Esophagus mucosa (tissue), 1 donor: ENCODE data around the gene TTC22. TPM values are rescaled to one million over a fixed set of nuclear protein-coding genes. Genes with fewer than 3 reads are reported as not detected.
A peak's percentile ranks its signal among the peaks of the same experiment; 100 is the strongest.

Experiments
- ATAC-seq: fragments of 200-7000 bp; cut with Tn5 transposase; one replicate; pipeline ENCODE4 v1.9.1; 2020
- total RNA-seq: library from RNA; stranded (reverse); gene quantifications from one replicate; pipeline ENCODE4 v1.2.4, GENCODE V29; 2023
- donor health status: DM: yes; HTN: yes; CAD: no.

The TTC22 gene
- total RNA-seq, 1 donor from 2014 or later: 113 TPM

DNA sequence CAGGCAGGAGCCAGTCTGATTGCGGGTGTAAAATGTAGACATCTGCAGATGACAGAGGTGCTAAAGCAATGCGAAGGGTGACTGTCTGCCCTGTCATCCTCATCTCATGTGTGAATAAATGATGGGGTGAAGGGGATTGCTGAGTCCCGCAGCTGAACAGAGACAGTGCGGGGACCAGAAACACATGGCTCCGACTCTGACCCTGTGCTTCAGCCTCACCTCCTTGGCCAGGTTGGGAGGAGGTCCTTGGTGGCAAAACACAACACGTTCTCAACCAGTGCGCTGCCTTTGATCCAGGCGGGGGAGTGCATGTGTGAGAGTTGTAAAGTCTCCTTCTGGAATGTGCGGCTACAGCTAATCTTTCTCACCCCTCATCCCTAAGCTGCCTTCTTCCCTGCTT lies 32.0 kb upstream of the TTC22 start:
- ATAC-seq: no peak

DNA sequence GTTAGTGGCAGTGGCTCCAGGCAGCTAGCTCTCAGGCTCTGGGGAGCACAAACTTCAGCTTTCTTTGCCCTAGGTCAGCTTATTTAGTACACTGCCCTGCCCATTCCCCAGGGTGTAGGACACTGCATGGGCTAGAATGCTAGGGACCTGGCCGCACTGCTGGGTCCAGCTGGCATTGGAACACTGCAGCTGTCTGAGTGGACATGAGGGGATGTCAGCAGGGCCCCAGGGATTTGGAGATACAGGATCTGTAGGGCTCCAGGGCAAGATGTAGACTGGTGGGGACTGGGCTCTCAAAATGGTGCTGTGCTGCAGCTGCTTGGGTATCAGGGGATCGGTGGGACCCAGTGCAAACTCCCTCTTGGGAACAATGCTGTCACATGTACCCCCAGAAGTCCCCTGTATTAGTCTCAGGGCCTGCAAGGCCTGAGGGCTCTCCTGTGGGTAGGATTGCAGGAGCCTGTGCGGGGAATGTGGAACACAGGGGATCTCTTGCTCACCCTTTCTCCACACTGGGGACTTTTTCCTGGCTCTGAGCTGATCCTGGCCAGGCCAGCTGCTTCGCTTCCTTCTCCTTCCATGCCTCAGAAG lies 25.2 kb upstream of the TTC22 start:
- ATAC-seq: no peak

DNA sequence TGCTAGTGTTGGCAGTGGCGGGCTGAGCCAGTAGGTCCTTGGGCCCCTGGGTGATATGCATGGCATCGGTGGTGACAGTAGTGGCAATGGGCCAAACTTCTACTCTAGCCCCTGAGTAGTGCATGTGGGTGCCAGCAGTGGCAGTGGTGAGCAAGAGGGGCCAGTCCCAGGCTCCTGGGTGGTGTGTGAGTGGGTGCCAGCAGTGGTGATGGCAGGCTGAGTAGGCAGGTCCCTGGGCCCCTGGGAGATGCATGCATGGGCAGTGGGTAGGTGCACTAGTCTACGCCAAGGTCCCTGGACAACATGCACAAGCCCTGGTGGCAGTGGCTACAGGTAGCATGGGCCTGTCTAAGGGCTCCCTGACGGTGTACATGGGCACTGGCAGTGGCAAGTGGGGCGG lies 24.6 kb upstream of the TTC22 start:
- peak; percentile 35 for ATAC-seq

DNA sequence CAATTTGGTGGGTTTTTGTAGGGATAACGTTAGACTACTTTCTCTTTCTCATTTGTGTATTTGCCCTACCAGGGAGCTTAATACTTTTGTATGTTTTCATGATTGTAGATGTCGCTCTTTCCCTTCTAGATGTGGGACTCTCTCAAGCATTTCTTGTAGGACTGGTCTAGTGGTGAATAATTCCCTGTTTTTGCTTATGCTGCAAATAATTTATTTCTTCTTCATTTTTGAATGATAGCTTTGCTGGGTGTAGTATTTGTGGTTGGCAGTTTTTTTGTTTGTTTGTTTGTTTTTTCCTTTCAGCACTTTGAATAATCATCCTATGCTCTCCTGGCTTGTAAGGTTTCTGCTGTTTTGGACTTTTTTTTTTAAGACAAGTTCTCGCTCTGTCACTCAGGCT lies 22.5 kb upstream of the TTC22 start:
- no peak for ATAC-seq

DNA sequence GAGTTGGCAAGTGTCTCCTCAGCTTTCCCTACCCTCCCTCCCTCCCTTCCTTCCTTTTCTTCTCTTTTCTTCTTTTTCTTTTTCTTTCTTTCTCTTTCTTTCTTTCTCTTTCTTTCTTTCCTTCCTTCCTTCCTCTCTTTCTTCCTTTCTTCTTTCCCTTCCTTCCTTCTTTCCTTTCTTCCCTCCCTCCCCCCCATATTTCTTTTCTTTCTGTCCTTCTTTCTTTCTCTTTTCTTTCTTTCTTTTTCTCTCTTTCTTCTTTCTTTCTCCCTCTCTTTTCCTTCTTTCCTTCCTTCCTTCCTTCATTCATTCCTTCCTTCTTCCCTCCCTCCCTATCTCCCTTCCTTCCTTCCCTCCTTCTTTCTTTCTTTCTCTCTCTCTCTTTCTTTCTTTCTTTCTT lies 18.6 kb upstream of the TTC22 start:
- no peak for ATAC-seq

DNA sequence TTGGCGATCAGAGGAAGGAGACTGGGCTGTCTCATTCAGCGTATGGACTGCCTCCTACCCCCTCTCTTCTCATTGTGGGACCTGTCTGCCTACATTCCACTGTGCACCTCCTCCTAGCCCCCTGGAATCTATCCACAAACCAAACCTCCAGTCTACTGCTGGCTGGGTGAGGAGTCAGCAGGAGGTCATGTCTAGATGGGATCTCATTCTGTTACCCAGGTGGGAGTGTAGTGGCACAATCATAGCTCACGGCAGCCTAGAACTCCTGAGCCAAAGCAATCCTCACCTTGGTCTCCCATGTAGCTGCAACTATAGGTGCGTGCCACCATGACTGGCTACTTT lies 18.0 kb upstream of the TTC22 start:
- peak; percentile 40 for ATAC-seq

DNA sequence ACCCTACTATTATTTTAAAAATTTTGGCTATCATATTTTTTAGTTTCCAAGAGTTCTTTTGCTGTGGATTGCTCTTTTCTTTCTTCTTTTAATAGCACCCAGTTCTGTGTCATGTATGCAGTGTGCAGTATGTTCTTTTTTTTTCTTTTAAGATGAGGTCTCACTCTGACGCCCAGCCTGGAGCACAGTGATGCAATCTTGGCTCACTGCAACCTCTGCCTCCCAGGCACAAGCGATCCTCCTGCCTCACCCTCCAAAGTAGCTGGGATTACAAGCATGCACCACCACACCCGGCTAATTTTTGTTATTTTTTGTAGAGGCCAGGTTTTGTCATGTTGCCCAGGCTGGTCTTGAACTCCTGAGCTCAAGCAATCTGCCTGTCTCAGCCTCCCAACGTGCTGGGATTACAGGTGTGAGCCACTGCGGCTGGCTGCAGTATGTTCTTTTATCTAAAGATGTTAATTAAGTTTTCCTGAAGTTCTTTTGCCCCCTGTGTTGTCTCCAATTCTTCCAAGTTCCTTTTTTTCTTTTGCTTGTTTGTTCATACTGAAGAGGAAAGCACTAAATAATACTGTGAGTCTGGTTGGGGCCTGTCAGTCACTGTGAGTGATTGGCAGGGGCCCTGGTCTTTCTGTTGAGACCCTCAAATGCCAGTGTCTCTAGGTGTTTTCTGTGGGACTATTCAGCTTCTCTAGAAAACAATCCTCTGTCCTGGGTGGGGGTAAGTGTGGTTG lies 17.5 kb upstream of the TTC22 start:
- peak; percentile 40 for ATAC-seq

DNA sequence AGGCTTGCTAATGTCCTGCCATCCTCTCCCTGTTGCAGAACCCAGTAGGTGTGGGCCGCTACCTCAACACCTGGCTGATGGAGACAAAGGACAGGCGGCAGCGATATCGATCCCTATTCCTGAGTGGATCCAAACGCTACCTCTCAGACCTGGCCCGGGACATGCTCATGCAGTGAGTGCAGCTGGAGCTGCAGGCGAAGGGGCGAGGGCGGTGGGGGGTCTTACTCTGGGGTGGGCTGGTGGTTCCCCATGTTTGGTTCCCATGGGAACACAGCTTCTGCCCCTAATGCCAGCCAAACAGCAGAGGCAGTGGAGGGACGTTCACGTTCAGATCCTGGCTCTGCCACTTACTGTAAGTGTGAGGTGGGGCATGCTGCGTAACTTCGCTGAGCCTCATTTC lies 15.8 kb upstream of the TTC22 start:
- ATAC-seq: no peak

DNA sequence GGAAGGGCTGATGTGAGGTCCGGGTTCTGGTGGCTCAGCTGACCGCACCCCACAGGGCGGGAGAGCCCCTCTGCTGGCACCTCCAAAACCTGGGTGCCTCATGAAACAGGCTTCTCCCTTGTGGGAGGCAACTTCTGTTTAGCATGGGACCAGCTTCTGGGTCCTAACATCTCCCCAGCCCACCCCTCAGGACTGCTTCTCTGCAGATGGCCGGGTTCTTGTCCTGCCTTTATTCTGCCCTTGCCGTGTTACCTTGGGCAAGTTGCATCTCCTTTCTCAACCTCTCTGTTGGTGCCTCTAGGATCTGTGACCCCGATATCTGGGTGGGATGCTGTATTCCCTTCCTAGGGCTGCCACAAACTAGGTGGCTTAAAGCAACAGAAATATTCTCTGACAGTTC lies 15.0 kb upstream of the TTC22 start:
- no peak for ATAC-seq

DNA sequence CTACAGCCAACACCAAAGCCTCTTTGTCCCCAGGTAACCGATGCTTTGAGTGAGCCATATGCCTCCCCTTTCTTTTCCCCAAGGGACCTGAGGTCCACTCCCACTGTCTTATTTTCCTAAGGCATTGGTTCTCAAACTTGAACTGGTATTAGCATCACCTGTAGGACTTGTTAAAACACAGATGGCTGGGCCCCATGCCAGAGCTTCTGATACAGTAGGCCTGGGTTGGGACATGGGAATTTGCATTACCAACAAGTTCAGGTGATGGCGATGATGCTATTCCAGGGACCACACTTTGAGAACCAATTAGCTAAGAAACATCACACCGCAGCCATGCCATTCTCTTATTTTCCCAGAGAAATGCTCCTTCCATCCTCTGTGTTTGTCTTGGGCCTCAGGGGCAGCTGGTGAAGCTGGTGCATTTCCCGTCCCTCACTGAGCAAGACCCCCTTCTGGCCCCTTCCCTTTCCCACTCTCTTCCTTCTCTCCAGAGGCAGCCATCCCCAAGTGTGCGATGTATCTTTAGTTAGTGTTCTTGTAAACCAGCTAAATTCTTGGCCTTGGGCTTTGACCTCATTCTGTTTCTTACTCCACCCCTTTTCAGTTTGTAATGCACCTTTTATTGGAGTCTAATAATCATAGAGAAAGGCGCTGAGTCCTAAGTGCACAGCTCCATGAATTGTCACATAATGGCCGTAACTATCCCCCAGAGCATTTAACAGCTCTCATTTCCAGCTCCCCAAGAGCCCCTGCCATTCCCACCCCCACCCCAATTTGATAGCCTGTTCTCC lies 14.2 kb upstream of the TTC22 start:
- peak; percentile 21 for ATAC-seq

DNA sequence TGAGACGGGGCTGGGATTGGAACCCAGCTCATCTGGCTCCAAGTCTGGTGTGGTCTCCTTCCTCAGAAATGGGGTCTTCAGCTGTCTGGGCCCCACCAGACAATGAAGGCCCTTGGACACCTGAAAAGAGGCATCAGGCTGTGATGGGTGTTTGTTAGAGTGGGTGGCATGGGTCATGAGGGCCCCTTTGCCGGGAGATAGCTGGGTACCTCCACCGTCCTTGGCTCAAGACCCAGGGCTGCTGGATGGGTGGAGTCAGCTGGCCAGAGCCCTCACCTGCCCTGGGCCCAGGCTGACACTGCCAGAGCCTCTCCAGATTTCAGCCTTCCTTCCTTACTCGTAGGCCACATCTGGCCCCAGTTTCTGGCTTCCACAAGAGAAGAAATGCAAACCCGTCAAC lies 13.4 kb upstream of the TTC22 start:
- ATAC-seq: no peak

DNA sequence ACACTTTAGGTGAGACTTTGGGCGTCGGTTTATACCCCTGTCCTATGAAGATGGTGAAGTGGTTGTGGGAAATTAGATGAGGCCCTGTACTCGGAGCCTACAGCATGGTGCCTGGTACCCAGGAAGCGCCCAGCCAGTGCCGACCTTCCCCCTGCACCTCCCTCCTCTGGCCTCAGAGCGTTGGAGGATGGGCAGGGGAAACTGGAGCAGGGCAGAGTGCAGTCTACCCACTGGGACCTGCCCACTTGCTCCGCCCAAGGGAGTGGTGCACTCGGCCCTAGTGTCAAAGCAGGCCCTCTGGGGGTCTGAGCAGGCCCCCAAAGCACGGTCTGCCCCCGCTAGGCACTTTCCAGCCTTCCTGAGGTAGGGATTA lies 13.0 kb upstream of the TTC22 start:
- ATAC-seq: no peak

DNA sequence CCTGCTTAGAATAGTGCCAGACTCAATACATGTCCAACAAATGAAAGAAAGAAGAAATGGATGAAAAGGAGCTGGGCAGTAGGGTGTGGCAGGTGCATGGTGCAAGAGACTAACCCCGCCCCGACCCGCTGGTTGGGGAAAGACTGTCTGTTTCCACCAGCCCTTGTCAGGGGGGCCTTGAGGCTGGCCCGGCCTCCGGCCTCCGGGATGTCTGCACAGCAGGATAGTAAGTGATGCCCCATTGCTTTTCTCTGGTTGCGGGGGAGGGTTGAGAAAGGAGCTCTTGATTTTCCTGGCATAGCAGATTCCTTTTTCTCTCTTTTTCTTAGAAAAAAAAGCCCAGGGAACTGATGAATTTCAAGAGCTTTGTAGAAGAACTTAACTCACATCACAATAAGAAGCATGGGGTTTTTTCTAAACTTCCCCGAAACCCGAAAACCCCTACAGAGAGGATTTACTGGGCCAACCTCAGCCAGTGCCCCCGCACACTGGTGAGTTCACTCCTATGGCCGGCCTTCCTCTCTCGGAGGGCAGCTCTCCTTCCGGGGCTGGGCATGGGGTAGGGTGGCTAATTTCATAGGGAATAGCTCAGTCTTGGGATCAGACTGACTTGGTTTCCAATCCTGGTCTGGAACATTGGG lies 12.5 kb upstream of the TTC22 start:
- ATAC-seq: no peak

DNA sequence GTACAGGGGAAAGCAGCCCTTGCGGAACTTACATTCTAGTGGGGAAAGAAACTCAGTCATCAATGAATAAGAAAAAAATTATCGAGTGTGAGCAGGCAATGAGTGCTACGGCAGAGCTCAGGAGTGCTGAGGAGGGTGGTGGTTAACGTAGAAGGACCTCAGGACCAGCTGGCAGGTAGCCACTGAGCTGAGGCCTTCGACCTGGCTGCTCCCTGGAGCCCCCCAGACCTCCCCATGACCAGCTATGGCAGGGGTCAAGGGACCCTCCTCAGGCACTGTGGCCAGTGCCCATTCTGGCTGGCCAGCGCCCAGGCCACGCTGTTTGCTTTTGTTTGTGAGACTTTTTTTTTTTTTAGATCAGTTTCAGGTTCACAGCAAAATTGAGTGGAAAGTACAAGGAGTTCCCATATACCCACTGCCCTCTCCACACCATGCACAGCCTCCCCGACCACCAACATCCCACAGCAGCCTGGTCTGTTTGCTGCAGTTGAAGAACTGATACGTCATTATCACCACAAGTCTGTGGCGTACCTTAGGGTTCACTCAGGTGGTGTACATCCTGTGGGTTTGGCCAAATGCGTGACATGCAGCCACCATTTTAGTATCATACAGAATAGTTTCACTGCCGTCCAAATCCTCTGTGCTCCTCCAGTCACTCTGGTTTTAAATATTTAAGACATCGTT lies 11.8 kb upstream of the TTC22 start:
- ATAC-seq: no peak

DNA sequence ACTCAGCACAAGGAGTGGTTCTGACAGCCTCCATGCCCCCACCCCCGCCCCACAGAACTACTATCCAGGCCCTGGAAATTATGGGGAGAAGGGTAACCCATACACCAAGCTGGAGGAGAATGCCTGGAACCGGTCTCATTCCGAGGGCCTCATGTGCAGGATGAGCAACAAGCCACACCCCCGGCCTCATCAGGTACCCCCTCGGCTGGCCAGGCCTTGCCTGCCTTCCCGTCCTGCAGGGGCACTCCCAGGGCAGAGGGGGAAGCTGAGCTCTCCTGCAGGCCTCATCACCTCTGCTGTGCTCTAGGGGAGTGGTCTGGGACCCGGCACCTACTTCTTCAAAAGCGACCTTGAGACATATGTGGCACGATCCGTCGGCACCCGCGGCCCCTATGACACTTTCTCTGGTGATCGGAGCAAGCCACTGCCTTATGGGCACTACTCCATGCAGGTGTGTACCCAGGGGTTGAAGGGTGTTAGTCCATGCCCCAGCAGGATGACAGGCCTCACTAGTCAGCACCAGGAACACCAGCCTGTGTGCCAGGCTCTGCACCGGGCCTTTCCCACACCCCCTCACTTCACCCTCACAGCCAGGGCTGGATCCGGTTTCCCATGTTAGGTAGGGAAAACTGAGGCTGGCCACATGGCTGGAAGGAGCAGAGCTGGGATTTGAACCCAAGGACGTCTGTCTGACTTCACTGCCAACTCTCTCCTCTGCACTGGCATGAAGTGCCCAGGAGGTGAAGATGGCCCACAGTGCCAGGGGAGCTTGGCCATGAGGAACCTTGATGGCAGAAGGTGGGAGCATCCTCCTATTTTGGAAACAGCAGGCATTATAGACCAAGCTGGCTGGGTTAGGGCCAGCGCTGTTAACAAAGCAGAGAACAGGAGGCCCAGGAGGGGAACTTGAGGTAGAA lies 10.9 kb upstream of the TTC22 start:
- no peak for ATAC-seq

DNA sequence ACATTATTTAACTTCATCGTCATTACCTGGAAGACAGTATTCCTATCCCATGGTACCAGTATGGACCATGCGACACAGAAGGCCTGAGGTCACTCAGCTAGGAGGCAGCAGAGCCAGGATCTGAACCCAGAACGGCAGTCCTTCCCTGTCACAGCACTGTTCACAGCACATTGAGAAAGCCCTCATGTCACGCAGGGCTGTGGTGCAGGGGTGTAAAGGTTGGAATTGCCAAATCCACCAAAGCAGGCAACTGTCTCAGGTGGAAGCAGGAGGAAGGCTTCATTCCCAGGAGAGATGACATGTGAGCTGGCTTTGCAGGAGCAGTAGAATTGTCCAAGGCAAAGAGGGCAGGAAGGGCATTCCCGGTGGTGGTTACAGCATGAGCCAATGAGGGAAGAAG lies 9.9 kb upstream of the TTC22 start:
- ATAC-seq: no peak

DNA sequence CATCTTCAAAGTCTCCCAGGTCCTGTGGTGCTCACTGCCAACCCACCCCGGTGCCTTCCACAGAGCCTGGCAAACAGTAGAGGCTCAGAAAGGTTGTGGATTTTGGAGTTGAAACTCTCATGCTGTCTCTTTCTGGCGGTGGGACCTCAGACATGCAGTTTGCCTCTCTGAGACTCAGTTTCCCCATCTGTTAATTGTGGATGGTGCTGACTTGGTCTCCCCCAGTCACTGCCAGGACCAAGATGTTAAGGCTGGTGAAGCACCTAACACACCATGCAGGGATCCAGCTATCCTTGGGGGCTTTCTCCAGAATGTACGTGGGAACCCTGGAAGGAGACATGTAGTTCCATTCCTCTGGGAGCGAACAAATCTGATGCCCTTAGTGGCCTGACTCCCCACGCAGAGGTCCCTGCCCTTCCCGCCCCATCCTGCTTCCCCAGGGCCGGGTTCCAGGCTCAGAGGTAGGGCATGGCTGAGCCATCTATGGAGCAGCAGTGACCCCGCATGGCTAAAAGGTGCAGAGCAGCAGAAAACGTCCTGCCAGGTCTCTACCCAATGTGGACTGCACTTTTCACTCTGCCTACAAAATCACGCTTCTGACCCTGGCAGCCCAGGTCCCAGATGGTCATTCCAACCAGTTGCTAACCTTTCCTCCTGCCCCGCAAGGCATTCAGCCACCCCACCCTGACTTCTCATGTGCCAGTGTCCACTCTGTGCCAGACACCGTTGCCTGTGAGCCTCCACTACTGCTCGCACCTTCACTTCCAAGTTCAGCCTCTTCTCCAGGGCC lies 9.2 kb upstream of the TTC22 start:
- ATAC-seq: peak; percentile 70

DNA sequence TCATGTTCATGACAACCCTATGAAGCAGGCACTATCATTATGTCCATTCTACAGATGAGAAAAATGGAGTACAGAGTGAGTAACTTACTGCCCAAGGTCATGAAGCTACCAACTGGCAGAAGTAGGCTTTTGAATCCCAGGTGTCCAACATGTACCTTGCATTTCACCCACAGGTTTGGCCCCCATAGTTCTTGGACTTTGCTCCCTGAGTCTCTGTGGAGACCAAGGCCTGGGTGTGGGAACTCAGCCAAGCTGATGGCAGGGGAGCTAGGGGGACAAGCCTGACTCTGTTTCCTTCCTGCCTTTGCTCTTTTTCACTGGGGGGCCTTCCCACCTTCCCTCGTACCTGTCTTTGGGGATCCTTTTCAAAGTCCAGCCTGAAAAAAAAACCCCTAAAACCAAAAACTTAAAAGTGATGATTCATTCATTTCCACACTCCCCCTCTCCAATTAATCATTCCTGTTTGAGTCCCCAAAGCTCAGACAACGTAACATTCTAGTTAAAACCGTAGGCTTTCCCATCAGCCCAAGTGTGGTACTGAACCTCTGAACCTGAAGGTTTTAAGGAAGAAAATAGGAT lies 8.5 kb upstream of the TTC22 start:
- ATAC-seq: no peak

DNA sequence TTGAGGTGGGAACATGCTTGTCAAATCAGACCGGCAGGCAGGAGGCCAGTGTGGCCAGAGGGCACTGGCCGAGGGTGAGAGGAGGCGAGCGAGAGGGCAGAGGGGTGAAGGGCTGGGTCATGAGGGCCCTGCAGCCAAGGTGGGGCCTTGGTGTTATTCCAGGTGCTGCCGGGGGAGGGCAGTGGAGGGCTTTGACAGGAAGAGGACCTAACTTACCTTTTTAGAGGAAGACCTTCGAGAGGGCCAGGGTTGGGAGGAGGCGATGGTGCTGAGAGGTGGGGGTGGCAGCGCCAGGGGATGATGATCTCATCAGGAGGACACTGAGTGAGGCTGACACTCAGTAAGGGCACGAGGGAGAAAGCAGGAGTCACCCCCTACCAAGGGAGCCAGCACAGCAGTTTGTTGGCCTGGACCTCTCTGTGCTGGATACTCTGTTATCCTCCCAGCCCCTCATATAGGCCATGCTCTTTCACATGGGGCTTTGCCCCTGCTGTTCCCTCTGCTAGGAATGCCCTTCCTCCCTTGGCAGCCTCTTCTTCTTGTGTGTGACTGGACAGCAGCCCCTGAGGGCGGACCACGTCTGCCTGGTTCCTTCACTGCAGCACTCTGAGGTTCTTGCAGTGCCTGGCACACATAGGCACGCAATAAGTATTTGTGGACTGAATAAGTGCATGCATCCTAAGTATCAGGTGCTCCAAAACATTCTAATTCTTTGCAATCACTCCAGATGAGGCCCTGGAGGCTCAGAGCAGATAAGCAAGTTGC lies 7.5 kb upstream of the TTC22 start:
- no peak for ATAC-seq

DNA sequence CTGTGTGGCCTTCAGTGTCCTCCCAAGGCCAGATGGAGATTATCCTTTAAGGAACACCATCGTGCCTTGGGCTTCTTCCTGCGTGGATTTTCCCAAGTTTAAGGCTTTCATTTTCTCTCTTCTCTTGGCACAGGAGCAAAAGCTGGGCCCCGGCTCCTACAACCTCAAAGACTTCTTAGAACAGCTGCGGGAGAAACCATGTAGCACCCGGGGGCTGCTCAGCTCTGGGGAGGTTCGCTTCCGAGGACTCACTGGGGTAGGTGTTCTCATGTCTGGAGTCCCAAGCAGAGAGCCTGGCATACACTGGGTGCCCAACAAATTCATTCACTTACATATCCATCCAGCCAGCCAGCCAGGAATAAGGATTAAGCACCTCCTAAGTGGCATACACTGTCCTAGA lies 6.6 kb upstream of the TTC22 start:
- no peak for ATAC-seq
